Nephron progenitor cell (in vitro differentiated cells): ENCODE results near the gene HAPLN2.
"Not testable (repeated sequence)": the region's sequence is repeated elsewhere in the genome, so short reads cannot be mapped to it uniquely, and the experiment has no call there.

ENCODE experiments used
- DNase-seq: peaks from one replicate; pipeline ENCODE4 v3.0.0; 2021
- H3K27ac Mint-ChIP-seq: 2 replicates; pipeline ENCODE4 v1.8.0; 2021; ENCODE audit warnings: mild to moderate bottlenecking, moderate library complexity, mixed read lengths
- H3K27me3 Mint-ChIP-seq: 2 replicates; pipeline ENCODE4 v1.8.0; 2021; ENCODE audit warnings: mild to moderate bottlenecking, low read depth, mixed read lengths; ENCODE audit not compliant: poor library complexity
- H3K36me3 Mint-ChIP-seq: 2 replicates; pipeline ENCODE4 v1.8.0; 2021; ENCODE audit warnings: low read depth, mixed read lengths
- H3K4me1 Mint-ChIP-seq: 2 replicates; pipeline ENCODE4 v1.8.0; 2021; ENCODE audit warnings: mixed read lengths
- H3K4me3 Mint-ChIP-seq: 2 replicates; pipeline ENCODE4 v1.8.0; 2021; ENCODE audit warnings: mild to moderate bottlenecking, moderate library complexity, mixed read lengths
- H3K9me3 Mint-ChIP-seq: 2 replicates; pipeline ENCODE4 v1.8.0; 2021; ENCODE audit warnings: mild to moderate bottlenecking, moderate library complexity, mixed read lengths
- CTCF ChIP-seq: fragments of 200-600 bp; sonication (generic); IDR thresholded peaks from 2 replicates; pipeline ENCODE4 v1.5.0; 2021; ENCODE audit warnings: antibody characterized with exemption

The HAPLN2 gene

DNA sequence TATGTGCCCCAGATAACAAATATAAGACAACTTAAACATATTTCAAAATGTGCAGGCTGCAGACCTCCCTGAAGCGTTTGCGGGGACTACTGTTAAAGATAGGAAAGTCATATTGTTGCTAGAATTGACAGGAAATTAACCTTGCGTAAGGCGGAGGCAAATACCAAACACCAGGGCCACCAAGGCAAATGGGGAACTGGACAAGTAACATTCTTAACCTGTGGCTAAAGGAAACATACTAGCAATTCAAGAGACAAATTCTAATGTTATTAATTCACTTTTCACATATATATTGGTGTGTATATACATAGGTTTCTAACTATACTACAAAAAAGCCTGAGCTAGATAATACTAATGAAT, 6.8 kb downstream of the HAPLN2 start:
- Mint-ChIP-seq H3K9me3 (no peaks in the 10 kb centered on the region), H3K27ac (no peak overlapping the region), H3K4me3 (peak overlapping the region; percentile 7), H3K36me3 (no peaks in the 10 kb centered on the region), H3K4me1 (peaks cover 8% of the 10 kb centered on the region), H3K27me3 (peaks cover 100% of the 10 kb centered on the region)
- TF ChIP-seq CTCF, result peak; percentile 48
- no peak for DNase-seq

DNA sequence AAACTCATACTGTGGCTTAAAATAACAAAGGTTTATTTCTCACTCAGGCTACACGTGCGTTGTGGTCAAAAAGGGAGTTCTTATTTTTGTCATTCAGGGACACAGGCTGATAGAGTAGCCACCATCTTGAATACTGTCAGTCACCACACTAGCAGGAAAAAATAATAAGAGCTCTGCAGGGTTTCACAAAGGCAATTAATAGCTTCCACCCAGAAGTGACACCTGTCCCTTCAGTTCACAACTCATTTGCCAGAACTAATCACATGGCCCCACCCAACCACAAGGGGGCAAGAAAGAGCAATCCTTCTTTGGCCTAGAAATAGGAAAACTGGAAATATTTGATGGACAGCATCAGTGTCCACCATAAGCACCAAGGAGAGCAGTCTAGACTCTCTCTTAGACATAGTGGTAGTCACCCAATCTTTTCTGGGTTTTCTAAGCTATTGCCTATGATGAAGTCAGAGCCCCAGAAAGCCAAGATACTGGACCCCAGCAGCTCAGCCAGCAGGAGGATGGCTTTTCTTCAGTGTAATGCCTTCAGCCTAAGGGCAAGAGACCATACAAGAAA, 8.2 kb downstream of the HAPLN2 start:
- DNase-seq, result peak; percentile 64
- no peak overlapping the region for H3K4me3 Mint-ChIP-seq
- no peaks in the 10 kb centered on the region for H3K9me3 Mint-ChIP-seq
- no peaks in the 10 kb centered on the region for H3K36me3 Mint-ChIP-seq
- H3K27me3 Mint-ChIP-seq, result peaks cover 100% of the 10 kb centered on the region
- no peak overlapping the region for H3K27ac Mint-ChIP-seq
- H3K4me1 Mint-ChIP-seq, result peaks cover 8% of the 10 kb centered on the region
- peak; percentile 73 for TF ChIP-seq CTCF

DNA sequence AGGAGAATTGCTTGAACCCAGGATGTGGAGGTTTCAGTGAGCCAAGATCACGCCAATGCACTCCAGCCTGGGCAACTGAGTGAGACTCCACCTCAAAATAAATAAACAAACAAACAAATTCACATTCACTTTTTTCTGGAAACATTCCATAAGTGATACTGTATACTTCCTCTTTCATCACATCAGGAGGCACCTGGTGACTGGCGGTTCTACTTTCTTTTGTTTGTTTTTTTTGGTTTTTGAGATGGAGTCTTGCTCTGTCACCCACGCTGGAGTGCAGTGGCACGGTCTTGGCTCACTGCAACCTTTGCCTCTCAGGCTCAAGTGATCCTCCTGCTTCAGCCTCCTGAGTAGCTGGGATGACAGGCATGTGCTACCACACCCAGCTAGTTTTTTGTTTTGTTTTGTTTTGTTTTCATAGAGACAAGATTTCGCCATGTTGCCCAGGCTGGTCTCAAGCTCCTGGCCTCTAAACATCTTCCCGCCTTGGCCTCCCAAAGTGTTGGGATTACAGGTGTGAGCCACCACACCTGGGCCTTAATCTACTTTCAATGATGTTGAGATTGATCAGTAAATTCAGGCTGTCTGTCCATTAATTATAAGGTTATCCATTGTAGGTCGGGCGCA, 10.7 kb downstream of the HAPLN2 start:
- no peak for TF ChIP-seq CTCF
- H3K4me1 Mint-ChIP-seq, result peaks cover 8% of the 10 kb centered on the region
- H3K27ac Mint-ChIP-seq, result no peak overlapping the region
- H3K4me3 Mint-ChIP-seq, result no peak overlapping the region
- no peaks in the 10 kb centered on the region for H3K9me3 Mint-ChIP-seq
- no peaks in the 10 kb centered on the region for H3K36me3 Mint-ChIP-seq
- H3K27me3 Mint-ChIP-seq, result peaks cover 97% of the 10 kb centered on the region
- no peak for DNase-seq

GRCh38 chr1:156631152-156631551, 11.9 kb downstream of the HAPLN2 start:
- DNase-seq, H3K4me3 Mint-ChIP-seq, H3K27ac Mint-ChIP-seq, H3K4me1 Mint-ChIP-seq, H3K36me3 Mint-ChIP-seq, H3K9me3 Mint-ChIP-seq: not testable (repeated sequence)
- peaks cover 97% of the 10 kb centered on the region for H3K27me3 Mint-ChIP-seq

DNA sequence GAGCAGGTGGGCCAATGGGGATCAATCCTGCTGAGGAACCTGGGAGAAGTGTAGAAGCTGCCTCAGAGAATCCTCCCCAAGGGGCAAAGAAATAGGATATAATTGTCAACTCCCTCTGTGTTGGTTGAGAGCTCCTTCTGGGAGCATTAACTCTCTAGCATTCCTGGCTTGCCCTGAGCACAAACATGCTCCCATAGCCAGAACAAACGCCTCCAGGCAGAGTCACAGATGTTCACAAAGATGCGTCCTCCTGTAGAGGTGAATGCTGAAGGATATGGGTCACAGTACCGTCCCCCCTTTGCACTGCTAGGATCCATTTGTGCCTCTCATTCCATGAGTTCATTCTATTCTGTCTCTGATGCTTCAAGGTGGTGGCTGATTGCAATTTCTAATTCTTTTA, 13.1 kb downstream of the HAPLN2 start:
- Mint-ChIP-seq H3K9me3 (no peaks in the 10 kb centered on the region), H3K27ac (peak overlapping the region; percentile 14), H3K4me3 (no peak overlapping the region), H3K4me1 (no peaks in the 10 kb centered on the region), H3K36me3 (no peaks in the 10 kb centered on the region), H3K27me3 (peaks cover 95% of the 10 kb centered on the region)
- no peak for DNase-seq
- no peak for TF ChIP-seq CTCF

- H3K27ac Mint-ChIP-seq, result no peak overlapping the region
- peaks cover 42% of the 10 kb centered on the region for H3K4me1 Mint-ChIP-seq
- no peaks in the 10 kb centered on the region for H3K36me3 Mint-ChIP-seq
- no peak for TF ChIP-seq CTCF
- no peaks in the 10 kb centered on the region for H3K9me3 Mint-ChIP-seq
- peak overlapping the region; percentile 54 for H3K4me3 Mint-ChIP-seq
- no peak for DNase-seq
- H3K27me3 Mint-ChIP-seq, result peaks cover 90% of the 10 kb centered on the region
Observed at GRCh38 chr1:156638189-156638985, 19.2 kb downstream of the HAPLN2 start.
